Ovary (tissue), 3 donors: ENCODE measurements around the gene EEF1AKMT3.

Source experiments
- CTCF ChIP-seq, 3 donors: fragments of 450-650 bp in 2 of 3; fragments of 200-600 bp in 1 of 3; IDR thresholded peaks; one replicate each; pipeline versions ENCODE4 v1.5.1 to v1.8.0; 2016 to 2022; ENCODE audit warnings: antibody characterized with exemption in 3 of 3, mild to moderate bottlenecking in 1 of 3
- EP300 ChIP-seq: sonication (generic); formaldehyde crosslinking; IDR thresholded peaks from one replicate; pipeline ENCODE4 v1.6.1; 2017; ENCODE audit warnings: antibody characterized with exemption
- POLR2A ChIP-seq: fragments of 450-650 bp; IDR thresholded peaks from one replicate; pipeline ENCODE4 v1.6.1; 2017; ENCODE audit warnings: antibody characterized with exemption, mild to moderate bottlenecking, moderate library complexity
- donor health status: DM: no; HTN: no; CAD: no.

GRCh38 chr12:57783861-57784260 lies 11.4 kb downstream of the EEF1AKMT3 start:
- TF ChIP-seq CTCF (IDR thresholded peaks at IDR 0.05): no peak
- no peak for TF ChIP-seq POLR2A
- TF ChIP-seq EP300: no peak
